Measurements from ENCODE around the gene RPA1. TPM values are rescaled to one million over a fixed set of nuclear protein-coding genes. Genes with fewer than 3 reads are reported as not detected.
"Not testable (repeated sequence)": the region's sequence is repeated elsewhere in the genome, so short reads cannot be mapped to it uniquely, and the experiment has no call there.

RPA1 gene
- total RNA-seq, 1 donor from 2014 or later = 56.6 TPM

DNA sequence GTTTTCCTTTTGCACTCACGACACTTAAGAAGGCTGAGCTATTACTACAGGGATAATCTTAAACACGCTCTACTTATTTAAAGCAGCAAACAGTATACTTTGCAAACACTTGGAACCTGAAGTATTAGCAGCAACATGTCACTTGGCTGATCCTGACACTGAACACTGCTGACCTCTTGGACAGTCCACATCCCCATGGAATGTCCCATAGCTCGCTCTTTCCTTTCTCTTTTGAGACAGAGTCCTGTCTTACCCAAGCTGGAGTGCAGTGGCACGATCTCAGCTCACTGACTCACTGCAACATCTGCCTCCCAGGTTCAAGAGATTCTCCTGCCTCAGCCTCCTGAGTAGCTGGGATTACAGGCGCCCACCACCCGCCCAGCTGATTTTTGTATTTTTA lies 26.5 kb upstream of the RPA1 start:
- H3K4me1 Mint-ChIP-seq (ENCODE audit: low read depth) = no peaks in the 10 kb centered on the region
- TF ChIP-seq, protein P1, sequence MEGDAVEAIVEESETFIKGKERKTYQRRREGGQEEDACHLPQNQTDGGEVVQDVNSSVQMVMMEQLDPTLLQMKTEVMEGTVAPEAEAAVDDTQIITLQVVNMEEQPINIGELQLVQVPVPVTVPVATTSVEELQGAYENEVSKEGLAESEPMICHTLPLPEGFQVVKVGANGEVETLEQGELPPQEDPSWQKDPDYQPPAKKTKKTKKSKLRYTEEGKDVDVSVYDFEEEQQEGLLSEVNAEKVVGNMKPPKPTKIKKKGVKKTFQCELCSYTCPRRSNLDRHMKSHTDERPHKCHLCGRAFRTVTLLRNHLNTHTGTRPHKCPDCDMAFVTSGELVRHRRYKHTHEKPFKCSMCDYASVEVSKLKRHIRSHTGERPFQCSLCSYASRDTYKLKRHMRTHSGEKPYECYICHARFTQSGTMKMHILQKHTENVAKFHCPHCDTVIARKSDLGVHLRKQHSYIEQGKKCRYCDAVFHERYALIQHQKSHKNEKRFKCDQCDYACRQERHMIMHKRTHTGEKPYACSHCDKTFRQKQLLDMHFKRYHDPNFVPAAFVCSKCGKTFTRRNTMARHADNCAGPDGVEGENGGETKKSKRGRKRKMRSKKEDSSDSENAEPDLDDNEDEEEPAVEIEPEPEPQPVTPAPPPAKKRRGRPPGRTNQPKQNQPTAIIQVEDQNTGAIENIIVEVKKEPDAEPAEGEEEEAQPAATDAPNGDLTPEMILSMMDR (IDR thresholded peaks at IDR 0.05) = no peak
- H3K9me3 Mint-ChIP-seq (ENCODE audit: low read depth) = no peaks in the 10 kb centered on the region
- H3K36me3 Mint-ChIP-seq (ENCODE audit: low read depth) = peaks cover 15% of the 10 kb centered on the region
- H3K27ac Mint-ChIP-seq (ENCODE audit: unreplicated experiment) = no peak overlapping the region
- DNase-seq (ENCODE audit: low spot score) = peak; percentile 11
- H3K27me3 Mint-ChIP-seq (ENCODE audit: low read depth) = no peaks in the 10 kb centered on the region
- no peak overlapping the region for H3K4me3 Mint-ChIP-seq (ENCODE audit: unreplicated experiment)

- H3K36me3 Mint-ChIP-seq (ENCODE audit: low read depth) = peaks cover 10% of the 10 kb centered on the region
- H3K9me3 Mint-ChIP-seq (ENCODE audit: low read depth) = no peaks in the 10 kb centered on the region
- H3K4me3 Mint-ChIP-seq (ENCODE audit: unreplicated experiment) = no peak overlapping the region
- no peaks in the 10 kb centered on the region for H3K4me1 Mint-ChIP-seq (ENCODE audit: low read depth)
- TF ChIP-seq, protein P1 (IDR thresholded peaks at IDR 0.05) = no peak
- no peaks in the 10 kb centered on the region for H3K27me3 Mint-ChIP-seq (ENCODE audit: low read depth)
- H3K27ac Mint-ChIP-seq (ENCODE audit: unreplicated experiment) = no peak overlapping the region
- no peak for DNase-seq (ENCODE audit: low spot score)
Observed at GRCh38 chr17:1807890-1808289, 21.9 kb upstream of the RPA1 start.

DNA sequence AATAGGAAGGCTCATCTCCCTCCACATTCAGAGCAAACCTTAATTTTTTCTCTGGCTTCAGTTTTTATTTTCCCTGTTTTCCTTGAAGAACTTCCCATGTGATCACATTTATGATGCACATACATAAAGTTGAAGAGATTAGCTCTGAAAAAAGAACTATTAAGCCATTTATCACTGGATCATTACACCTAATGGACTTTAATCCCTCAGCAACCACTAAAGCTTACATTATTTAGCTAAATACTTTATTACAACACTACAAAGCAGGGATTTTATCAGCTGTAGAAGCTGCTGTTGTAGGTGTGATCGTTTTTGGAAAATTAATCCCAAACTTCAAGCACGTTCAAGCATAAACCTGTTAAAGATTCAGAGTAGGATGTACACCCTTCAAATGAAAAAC lies 21.2 kb upstream of the RPA1 start:
- H3K27ac Mint-ChIP-seq (ENCODE audit: unreplicated experiment) = no peak overlapping the region
- TF ChIP-seq, protein P1 (IDR thresholded peaks at IDR 0.05) = no peak
- no peak overlapping the region for H3K4me3 Mint-ChIP-seq (ENCODE audit: unreplicated experiment)
- H3K27me3 Mint-ChIP-seq (ENCODE audit: low read depth) = no peaks in the 10 kb centered on the region
- no peaks in the 10 kb centered on the region for H3K9me3 Mint-ChIP-seq (ENCODE audit: low read depth)
- H3K36me3 Mint-ChIP-seq (ENCODE audit: low read depth) = peaks cover 7% of the 10 kb centered on the region
- no peak for DNase-seq (ENCODE audit: low spot score)
- H3K4me1 Mint-ChIP-seq (ENCODE audit: low read depth) = no peaks in the 10 kb centered on the region

GRCh38 chr17:1809815-1810214 lies 20.0 kb upstream of the RPA1 start:
- H3K9me3 Mint-ChIP-seq (ENCODE audit: low read depth); H3K27ac Mint-ChIP-seq (ENCODE audit: unreplicated experiment); H3K27me3 Mint-ChIP-seq (ENCODE audit: low read depth); H3K4me1 Mint-ChIP-seq (ENCODE audit: low read depth); DNase-seq (ENCODE audit: low spot score); H3K36me3 Mint-ChIP-seq (ENCODE audit: low read depth); H3K4me3 Mint-ChIP-seq (ENCODE audit: unreplicated experiment): not testable (repeated sequence)

GRCh38 chr17:1810450-1811103 lies 19.2 kb upstream of the RPA1 start:
- DNase-seq (ENCODE audit: low spot score) = no peak
- TF ChIP-seq, protein P1 (IDR thresholded peaks at IDR 0.05) = no peak
- H3K9me3 Mint-ChIP-seq (ENCODE audit: low read depth) = no peaks in the 10 kb centered on the region
- H3K27ac Mint-ChIP-seq (ENCODE audit: unreplicated experiment) = no peak overlapping the region
- no peaks in the 10 kb centered on the region for H3K4me1 Mint-ChIP-seq (ENCODE audit: low read depth)
- no peak overlapping the region for H3K4me3 Mint-ChIP-seq (ENCODE audit: unreplicated experiment)
- H3K36me3 Mint-ChIP-seq (ENCODE audit: low read depth) = peaks cover 7% of the 10 kb centered on the region
- H3K27me3 Mint-ChIP-seq (ENCODE audit: low read depth) = no peaks in the 10 kb centered on the region

GRCh38 chr17:1813088-1813487 lies 16.7 kb upstream of the RPA1 start:
- Mint-ChIP-seq H3K4me3 (ENCODE audit: unreplicated experiment) (no peak overlapping the region), H3K9me3 (ENCODE audit: low read depth) (no peaks in the 10 kb centered on the region), H3K4me1 (ENCODE audit: low read depth) (no peaks in the 10 kb centered on the region), H3K27ac (ENCODE audit: unreplicated experiment) (no peak overlapping the region), H3K36me3 (ENCODE audit: low read depth) (peaks cover 8% of the 10 kb centered on the region), H3K27me3 (ENCODE audit: low read depth) (no peaks in the 10 kb centered on the region)
- TF ChIP-seq, protein P1 (IDR thresholded peaks at IDR 0.05) = no peak
- no peak for DNase-seq (ENCODE audit: low spot score)
